Choroid plexus epithelial cell (primary cell): ENCODE measurements around the gene ZBTB45.

Experiments
- DNase-seq: peaks from one replicate; pipeline ENCODE4 v3.0.0-alpha.2; 2010; ENCODE audit warnings: low read depth
- H3K4me3 ChIP-seq: 2 replicates; pipeline ENCODE4 v1.5.1; 2011; ENCODE audit warnings: low read depth, mild to moderate bottlenecking, control low read depth, low read length, moderate library complexity
- CTCF ChIP-seq: conservative IDR thresholded peaks from 2 replicates; pipeline ENCODE4 v1.5.1; 2011; ENCODE audit warnings: low read depth, mild to moderate bottlenecking, control low read depth, inconsistent platforms, low read length, moderate library complexity

Gene ZBTB45

GRCh38 chr19:58548859-58549663 is 29.5 kb upstream of the ZBTB45 start:
- DNase-seq = no peak
- no peak for TF ChIP-seq CTCF
- H3K4me3 ChIP-seq = no peak overlapping the region

- no peak for TF ChIP-seq CTCF
- no peak overlapping the region for H3K4me3 ChIP-seq
- no peak for DNase-seq
These were observed 28.0 kb upstream of the ZBTB45 start for GRCh38 chr19:58547323-58548312.

DNA sequence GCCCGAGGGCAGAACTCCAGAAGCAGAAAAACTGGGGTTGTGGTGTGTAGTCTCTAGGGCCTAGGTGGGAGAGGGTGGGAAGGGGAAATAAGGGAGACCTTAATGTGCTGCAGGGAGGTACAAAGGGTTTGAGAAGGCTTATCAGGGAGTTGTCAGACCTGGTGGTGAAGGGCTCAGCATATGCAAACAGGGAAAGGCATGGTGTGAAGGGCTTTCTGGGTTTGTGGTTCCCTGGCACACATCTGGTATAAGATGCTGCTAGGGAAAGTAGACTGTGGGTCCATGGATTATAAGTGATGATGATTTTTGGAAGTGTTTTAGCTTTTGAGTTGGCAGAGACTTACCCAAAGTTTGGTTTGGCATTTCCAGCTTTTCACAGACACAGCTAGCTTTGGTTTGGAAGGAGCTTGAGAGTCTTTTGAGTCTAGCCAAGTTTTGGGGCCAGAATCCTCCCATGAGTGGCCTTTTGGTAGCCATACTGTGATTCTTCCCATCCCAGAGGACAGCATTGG is 26.5 kb upstream of the ZBTB45 start:
- DNase-seq = no peak
- TF ChIP-seq CTCF = no peak
- H3K4me3 ChIP-seq = peak overlapping the region; percentile 85

- no peak for DNase-seq
- no peak for TF ChIP-seq CTCF
- peak overlapping the region; percentile 85 for H3K4me3 ChIP-seq
These were observed 25.8 kb upstream of the ZBTB45 start for GRCh38 chr19:58545286-58546018.

GRCh38 chr19:58544591-58545285 is 25.1 kb upstream of the ZBTB45 start:
- peak; percentile 62 for DNase-seq
- TF ChIP-seq CTCF = no peak
- H3K4me3 ChIP-seq = peak overlapping the region; percentile 85
